ENCODE data around the gene SLC16A2.
A peak's percentile ranks its signal among the peaks of the same experiment; 100 is the strongest.

SLC16A2 gene

DNA sequence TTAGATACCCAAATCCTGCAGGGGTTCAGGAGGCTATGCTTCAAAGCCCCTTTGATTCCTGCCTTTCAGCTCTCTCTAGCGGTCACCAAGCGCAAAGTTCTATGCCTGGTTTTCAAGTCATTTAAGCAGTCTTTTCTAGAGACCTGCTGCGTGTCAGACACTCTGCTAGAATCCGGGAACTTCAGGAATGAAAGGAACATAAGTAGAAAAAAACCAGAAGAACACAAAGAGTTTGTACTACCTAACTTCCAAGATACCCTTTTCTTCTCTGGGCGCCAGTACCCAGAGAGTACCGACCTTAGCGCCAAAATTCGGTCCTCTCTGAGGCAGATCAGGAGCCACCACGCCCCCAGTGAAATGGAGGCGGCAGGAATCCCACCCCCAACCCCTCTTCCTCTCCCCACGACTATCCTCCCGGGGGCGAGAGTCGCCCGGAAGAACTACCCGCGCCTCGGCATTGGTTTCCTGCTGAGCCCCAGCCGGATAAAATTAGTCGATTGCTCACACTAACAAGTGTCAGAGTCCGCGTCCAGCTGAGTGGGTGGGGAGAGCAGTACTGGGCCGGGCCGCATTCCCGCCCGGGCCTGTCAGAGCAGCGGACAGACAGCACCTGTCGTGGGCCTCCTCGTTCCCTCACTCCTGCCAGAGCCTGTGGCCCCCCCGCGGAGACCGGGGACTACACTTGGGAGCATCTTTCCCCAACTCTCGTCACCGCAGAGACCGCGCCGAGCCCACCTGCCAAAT, 114.3 kb downstream of the SLC16A2 start:
- DNase-seq (ENCODE audit: extremely low spot score) = peak; percentile 60
- TF ChIP-seq TARDBP (IDR thresholded peaks at IDR 0.05) = no peak
- TF ChIP-seq, protein P1, sequence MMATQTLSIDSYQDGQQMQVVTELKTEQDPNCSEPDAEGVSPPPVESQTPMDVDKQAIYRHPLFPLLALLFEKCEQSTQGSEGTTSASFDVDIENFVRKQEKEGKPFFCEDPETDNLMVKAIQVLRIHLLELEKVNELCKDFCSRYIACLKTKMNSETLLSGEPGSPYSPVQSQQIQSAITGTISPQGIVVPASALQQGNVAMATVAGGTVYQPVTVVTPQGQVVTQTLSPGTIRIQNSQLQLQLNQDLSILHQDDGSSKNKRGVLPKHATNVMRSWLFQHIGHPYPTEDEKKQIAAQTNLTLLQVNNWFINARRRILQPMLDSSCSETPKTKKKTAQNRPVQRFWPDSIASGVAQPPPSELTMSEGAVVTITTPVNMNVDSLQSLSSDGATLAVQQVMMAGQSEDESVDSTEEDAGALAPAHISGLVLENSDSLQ (IDR thresholded peaks at IDR 0.05) = peak; percentile 42; the same call in 1 of the 2 replicates
- CTCF ChIA-PET = interaction anchor here (0.8 to 2.0 kb wide), 3 partner anchors 10 to 43 kb away, joined by 5 to 7 read pairs (median 7); no protein-coding TSS in a partner anchor
- POLR2A ChIA-PET = interaction anchor here (0.6 to 1.5 kb wide), 5 partner anchors 12 to 243 kb away, joined by 3 to 6 read pairs (median 3); partner anchors contain the start of genes RLIM and SLC16A2

DNA sequence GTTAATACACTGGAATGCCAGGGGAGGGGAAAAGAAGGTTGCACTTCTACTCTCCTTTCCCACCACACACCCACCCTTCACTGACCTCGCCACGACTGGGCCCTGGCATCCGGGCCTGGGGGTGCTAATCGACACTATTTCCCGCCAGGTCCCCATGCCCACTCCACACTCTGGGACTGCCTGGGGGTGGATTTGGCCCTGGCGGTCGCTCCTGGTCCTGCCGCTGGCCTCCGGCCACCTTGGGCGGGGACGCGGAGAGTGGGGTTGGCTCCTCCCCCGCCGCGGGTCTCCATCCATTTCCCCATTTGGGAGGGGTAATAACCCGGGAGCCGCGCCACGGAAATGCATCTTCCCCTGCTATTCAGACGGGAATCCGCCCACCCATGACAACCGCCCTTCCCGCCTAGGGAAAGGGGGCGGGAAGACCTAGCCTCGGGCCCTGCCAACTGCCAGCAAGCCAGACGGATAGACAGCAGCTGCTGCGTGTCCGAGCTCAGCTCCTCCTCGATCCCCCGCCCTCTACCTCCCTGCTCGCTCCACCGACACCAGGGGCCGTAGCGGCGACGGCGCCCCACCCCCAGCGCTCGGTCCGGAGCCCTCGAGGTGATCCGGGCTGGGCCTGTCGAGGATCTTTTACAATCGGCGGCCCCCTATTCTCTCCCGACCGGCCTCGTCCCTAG, 115.0 kb downstream of the SLC16A2 start:
- TF ChIP-seq FOXM1 (IDR thresholded peaks at IDR 0.05; ENCODE audit: borderline replicate concordance) (no peak), HDGF (IDR thresholded peaks at IDR 0.05; ENCODE audit: borderline replicate concordance) (no peak), L3MBTL2 (conservative IDR thresholded peaks at IDR 0.05) (peak; percentile 76), ZNF384 (IDR thresholded peaks at IDR 0.05) (no peak), FOXK2 (IDR thresholded peaks at IDR 0.05) (no peak), FOXA1 (IDR thresholded peaks at IDR 0.05) (no peak), SP1 (IDR thresholded peaks at IDR 0.05) (no peak), NFRKB (IDR thresholded peaks at IDR 0.05) (no peak), BHLHE40 (IDR thresholded peaks at IDR 0.05; ENCODE audit: borderline replicate concordance) (no peak)
- TF ChIP-seq, protein P1 (IDR thresholded peaks at IDR 0.05) = peak; percentile 87
- ChIA-PET CTCF (interaction anchor here (1.1 kb wide), 1 partner anchor 164 kb away, joined by 3 read pairs; no protein-coding TSS in a partner anchor), POLR2A (interaction anchor here (0.6 to 1.5 kb wide), 4 partner anchors 11 to 232 kb away, joined by 3 to 6 read pairs (median 3); partner anchors contain the start of genes RLIM and SLC16A2)
- DNase-seq (ENCODE audit: extremely low spot score) = peak; percentile 66

DNA sequence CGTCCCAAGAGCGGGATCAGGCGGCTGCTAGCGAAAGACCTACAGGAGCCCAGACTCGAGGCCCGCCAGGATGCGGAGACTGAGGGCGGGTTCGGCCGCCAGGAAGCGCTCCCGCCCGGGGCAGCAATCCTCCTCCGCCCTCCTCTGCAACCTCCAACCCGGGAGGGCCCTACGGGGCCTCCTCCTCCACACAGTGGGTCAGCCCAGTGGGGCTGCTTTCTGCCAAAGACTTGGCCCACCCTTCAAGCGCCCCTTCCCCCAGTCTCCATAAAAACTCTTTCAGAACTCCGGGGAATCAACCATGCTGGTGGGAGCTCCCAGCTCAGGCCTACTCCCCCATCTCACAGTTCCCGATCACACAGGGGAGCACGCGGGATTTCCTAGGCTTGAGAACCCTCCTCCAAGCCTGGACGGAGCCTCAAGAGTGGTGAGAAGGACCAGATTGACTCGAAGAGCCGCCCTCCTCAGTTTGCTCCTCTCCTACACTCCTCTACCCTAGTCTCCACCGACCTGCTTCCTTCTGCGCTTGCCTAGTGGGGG, 115.6 kb downstream of the SLC16A2 start:
- DNase-seq (ENCODE audit: extremely low spot score) = no peak
- TF ChIP-seq, protein P1 (IDR thresholded peaks at IDR 0.05) = no peak
- TF ChIP-seq L3MBTL2 (conservative IDR thresholded peaks at IDR 0.05) = 0 out of 2 replicates have a peak, but pooled peaks have one; percentile 35
- CTCF ChIA-PET = interaction anchor here (1.1 kb wide), 1 partner anchor 165 kb away, joined by 3 read pairs; no protein-coding TSS in a partner anchor
- POLR2A ChIA-PET = interaction anchor here (1.5 kb wide), 2 partner anchors 78 to 116 kb away, joined by 3 to 6 read pairs; partner anchors contain the start of genes RLIM and SLC16A2

DNA sequence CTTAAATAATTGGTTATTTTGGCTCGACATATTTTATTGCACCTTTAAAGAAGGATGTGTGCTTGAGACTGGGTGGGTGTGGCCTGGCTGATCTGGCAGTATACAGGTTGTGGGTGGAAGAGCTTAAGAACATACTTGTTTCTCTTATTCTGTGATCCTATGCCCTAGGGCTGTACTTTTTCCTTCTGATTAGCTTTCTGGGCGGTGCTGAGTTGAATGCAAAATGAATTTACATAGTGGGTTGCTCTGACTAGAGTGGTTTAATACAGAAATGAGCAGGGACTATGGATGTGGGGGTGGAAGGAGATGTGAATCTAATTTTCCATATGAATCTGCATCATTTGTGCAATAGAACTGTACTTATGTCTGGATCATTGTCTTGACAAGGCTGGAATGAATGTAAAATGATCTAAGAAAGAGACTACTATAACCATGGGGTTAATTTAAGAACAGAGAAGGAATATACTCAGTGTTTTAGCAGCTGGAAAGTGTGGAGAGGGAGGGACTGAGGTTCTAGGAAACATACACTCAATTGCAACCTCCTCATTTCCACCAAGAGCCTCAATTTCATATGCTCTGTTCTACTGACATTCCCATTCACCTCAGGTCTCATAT, 119.4 kb downstream of the SLC16A2 start:
- no peak for DNase-seq (ENCODE audit: extremely low spot score)
- POLR2A ChIA-PET = no interaction called here
- no peak for TF ChIP-seq FOXK2 (IDR thresholded peaks at IDR 0.05)
- CTCF ChIA-PET = interaction anchor here (0.6 kb wide), 1 partner anchor 99 kb away, joined by 3 read pairs; no protein-coding TSS in a partner anchor

DNA sequence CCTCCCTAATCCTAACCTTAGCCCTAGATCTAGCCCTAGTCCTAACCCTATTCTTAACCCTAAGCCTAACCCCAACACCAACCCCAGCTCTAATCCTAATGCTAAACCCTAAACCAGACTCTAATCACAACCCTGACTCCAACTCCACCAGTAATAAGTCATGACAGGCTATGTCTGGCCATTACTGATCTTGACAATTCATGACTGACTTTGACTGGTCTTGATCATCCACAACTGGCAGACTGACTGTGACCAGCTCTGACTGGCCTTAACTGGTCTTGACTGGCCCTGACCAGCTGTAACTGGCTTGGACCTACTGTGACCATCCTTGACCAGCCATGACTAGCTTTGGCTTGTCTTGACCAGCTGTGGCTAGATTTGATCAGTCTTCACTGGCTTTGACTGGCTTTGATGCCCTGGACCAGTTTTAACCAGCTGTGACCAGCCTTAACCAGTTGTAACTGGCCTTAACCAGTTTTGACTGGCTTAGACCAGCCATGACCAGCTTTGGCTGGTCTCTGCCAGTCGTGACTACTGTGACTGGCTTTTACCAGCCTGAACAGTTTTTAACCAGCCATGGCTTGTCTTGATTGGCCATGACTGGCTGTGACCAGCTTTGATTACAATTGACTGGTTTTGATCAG, 124.7 kb downstream of the SLC16A2 start:
- DNase-seq (ENCODE audit: extremely low spot score) = no peak
- no peak for TF ChIP-seq ARNT (IDR thresholded peaks at IDR 0.05)
- no peak for TF ChIP-seq HDGF (IDR thresholded peaks at IDR 0.05; ENCODE audit: borderline replicate concordance)
- TF ChIP-seq TARDBP (IDR thresholded peaks at IDR 0.05) = no peak
- POLR2A ChIA-PET = no interaction called here
- CTCF ChIA-PET = no interaction called here

DNA sequence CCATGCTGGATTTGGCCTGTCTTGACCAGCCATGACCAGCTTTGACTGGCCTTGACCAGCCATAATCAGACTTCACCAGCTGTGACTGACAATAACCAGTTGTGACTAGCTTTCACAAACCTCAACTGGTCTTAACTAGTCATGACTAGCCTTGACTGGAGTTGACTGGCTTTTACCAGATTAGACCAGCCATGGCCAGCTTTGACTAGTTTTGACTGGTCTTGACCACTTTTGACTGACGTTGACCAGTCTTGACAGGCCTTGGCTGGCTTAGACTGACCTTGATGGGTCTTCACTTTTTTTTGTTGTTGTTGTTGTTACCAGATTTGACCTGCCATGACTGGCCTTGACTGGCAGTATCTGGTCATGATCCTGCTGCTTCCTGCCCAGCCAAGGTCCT, 125.7 kb downstream of the SLC16A2 start:
- ChIA-PET CTCF (interaction anchor here (0.6 kb wide), 1 partner anchor 237 kb away, joined by 3 read pairs; no protein-coding TSS in a partner anchor), POLR2A (no interaction called here)
- TF ChIP-seq SUZ12 (IDR thresholded peaks at IDR 0.05) = no peak
- no peak for TF ChIP-seq ELF4 (IDR thresholded peaks at IDR 0.05)
- no peak for TF ChIP-seq L3MBTL2 (conservative IDR thresholded peaks at IDR 0.05)
- no peak for TF ChIP-seq TARDBP (IDR thresholded peaks at IDR 0.05)
- no peak for TF ChIP-seq SP1 (IDR thresholded peaks at IDR 0.05)
- no peak for TF ChIP-seq NFRKB (IDR thresholded peaks at IDR 0.05)
- no peak for TF ChIP-seq FOXA1 (IDR thresholded peaks at IDR 0.05)
- no peak for TF ChIP-seq FOXK2 (IDR thresholded peaks at IDR 0.05)
- no peak for TF ChIP-seq CTBP1 (IDR thresholded peaks at IDR 0.05; ENCODE audit: borderline replicate concordance)
- TF ChIP-seq, protein P1 (IDR thresholded peaks at IDR 0.05) = no peak
- TF ChIP-seq FOXM1 (IDR thresholded peaks at IDR 0.05; ENCODE audit: borderline replicate concordance) = no peak
- no peak for TF ChIP-seq BHLHE40 (IDR thresholded peaks at IDR 0.05; ENCODE audit: borderline replicate concordance)
- TF ChIP-seq HDGF (IDR thresholded peaks at IDR 0.05; ENCODE audit: borderline replicate concordance) = no peak
- TF ChIP-seq LEF1 (IDR thresholded peaks at IDR 0.05; ENCODE audit: borderline replicate concordance) = no peak
- DNase-seq (ENCODE audit: extremely low spot score) = no peak

Data from HEK293T (cell line).